Lower leg skin (tissue), 3 donors: ENCODE measurements around the gene BEAN1.

Source experiments
- CTCF ChIP-seq, 3 donors: fragments of 450-650 bp; IDR thresholded peaks; one replicate each; pipeline ENCODE4 v1.5.1; 2016; ENCODE audit warnings: antibody characterized with exemption in 3 of 3, mild to moderate bottlenecking in 3 of 3, moderate library complexity in 2 of 3
- POLR2A ChIP-seq, 2 donors: fragments of 450-650 bp; IDR thresholded peaks; one replicate each; pipeline ENCODE4 v1.6.1; 2016 to 2017; ENCODE audit warnings: antibody characterized with exemption in 2 of 2, mild to moderate bottlenecking in 1 of 2, moderate library complexity in 1 of 2

- TF ChIP-seq CTCF (IDR thresholded peaks at IDR 0.05) (no peak), POLR2A (IDR thresholded peaks at IDR 0.05) (no peak)
Measured at GRCh38 chr16:66479661-66480264, 52.7 kb downstream of the BEAN1 start.
